ENCODE measurements around the gene FN1. TPM values are rescaled to one million over a fixed set of nuclear protein-coding genes. Genes with fewer than 3 reads are reported as not detected.

Gene FN1
- total and polyA plus RNA-seq, 4 donors: 339 to 1,753 (median 934) TPM

DNA sequence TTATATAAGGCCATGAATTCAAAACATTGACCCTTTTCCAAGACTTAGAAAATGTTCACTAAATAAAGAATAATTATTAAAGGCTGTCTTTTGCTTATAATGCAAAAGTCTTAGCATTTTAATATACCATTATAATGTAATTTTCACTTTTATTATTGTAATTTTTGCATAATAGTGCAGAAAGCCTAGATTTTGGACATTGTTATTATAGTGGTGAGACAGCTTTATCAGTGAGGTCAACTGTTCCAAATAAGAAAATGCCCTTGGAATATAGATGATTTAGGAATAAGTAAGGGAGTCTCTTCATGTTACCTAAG is 67.4 kb downstream of the FN1 start:
- H3K27ac ChIP-seq (ENCODE audit: low read depth in 1 of 2, low read length in 1 of 2): no peak overlapping the region
- no peaks in the 10 kb centered on the region for H3K27me3 ChIP-seq (ENCODE audit: control insufficient read depth in 3 of 3, insufficient read depth in 3 of 3, low read length in 2 of 3)
- TF ChIP-seq, protein P1, sequence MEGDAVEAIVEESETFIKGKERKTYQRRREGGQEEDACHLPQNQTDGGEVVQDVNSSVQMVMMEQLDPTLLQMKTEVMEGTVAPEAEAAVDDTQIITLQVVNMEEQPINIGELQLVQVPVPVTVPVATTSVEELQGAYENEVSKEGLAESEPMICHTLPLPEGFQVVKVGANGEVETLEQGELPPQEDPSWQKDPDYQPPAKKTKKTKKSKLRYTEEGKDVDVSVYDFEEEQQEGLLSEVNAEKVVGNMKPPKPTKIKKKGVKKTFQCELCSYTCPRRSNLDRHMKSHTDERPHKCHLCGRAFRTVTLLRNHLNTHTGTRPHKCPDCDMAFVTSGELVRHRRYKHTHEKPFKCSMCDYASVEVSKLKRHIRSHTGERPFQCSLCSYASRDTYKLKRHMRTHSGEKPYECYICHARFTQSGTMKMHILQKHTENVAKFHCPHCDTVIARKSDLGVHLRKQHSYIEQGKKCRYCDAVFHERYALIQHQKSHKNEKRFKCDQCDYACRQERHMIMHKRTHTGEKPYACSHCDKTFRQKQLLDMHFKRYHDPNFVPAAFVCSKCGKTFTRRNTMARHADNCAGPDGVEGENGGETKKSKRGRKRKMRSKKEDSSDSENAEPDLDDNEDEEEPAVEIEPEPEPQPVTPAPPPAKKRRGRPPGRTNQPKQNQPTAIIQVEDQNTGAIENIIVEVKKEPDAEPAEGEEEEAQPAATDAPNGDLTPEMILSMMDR (IDR thresholded peaks at IDR 0.05; ENCODE audit: control extremely low read depth, extremely low read depth): no peak
- H3K4me3 ChIP-seq: no peak overlapping the region
- no peak for ATAC-seq (ENCODE audit: insufficient read depth, low FRiP score)
- H3K36me3 ChIP-seq (ENCODE audit: control insufficient read depth in 4 of 4, insufficient read depth in 4 of 4, low read length in 4 of 4): peaks cover 14 to 74% (median 34%) of the 10 kb centered on the region in 4 donors
- H3K9ac ChIP-seq (ENCODE audit: insufficient read depth in 1 of 2, low read length in 2 of 2): no peak overlapping the region
- peaks cover 0 to 2% (median 0%) of the 10 kb centered on the region in 4 donors for H3K9me3 ChIP-seq (ENCODE audit: control insufficient read depth in 4 of 4, insufficient read depth in 3 of 4, low read length in 3 of 4)
- DNase-seq: no peak
- no peaks in the 10 kb centered on the region for H3K4me1 ChIP-seq (ENCODE audit: control insufficient read depth in 5 of 5, insufficient read depth in 5 of 5, low read length in 5 of 5)

DNA sequence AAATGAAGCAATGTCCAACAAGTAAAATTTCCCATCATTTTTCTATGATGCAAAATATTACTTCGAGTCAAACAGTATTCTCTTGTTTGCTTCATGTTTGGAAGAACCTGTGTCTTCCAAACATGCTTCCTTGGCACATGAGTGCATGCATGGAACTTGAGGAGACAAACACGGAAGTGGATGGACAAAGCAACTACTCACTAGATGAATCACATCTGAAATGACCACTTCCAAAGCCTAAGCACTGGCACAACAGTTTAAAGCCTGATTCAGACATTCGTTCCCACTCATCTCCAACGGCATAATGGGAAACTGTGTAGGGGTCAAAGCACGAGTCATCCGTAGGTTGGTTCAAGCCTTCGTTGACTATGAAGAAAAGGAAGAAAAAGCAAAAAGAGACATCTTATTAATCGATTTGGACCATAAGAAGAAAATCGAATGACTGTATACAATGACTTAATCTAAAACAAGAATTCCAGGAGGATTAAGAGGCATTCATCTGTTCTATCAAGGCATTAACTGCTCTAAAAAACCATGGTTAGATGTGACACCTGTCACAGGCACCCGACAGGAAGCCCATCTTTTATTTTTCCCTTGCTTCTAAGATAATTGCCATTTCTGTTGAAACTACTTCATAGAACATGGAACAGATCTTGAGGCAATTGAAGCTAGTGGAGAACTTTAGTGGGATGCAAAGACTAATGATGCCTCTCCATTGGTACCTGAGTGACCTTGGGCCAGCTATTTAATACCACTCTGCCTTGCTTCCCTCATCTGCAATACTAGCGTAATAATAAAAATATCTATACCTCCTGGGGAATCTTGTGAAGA is 68.0 kb downstream of the FN1 start:
- Histone ChIP-seq H3K9me3 (ENCODE audit: control insufficient read depth in 4 of 4, insufficient read depth in 3 of 4, low read length in 3 of 4) (peaks cover 0 to 2% (median 0%) of the 10 kb centered on the region in 4 donors), H3K36me3 (ENCODE audit: control insufficient read depth in 4 of 4, insufficient read depth in 4 of 4, low read length in 4 of 4) (peaks cover 14 to 79% (median 37%) of the 10 kb centered on the region in 4 donors), H3K4me1 (ENCODE audit: control insufficient read depth in 5 of 5, insufficient read depth in 5 of 5, low read length in 5 of 5) (no peaks in the 10 kb centered on the region), H3K4me3 (no peak overlapping the region), H3K9ac (ENCODE audit: insufficient read depth in 1 of 2, low read length in 2 of 2) (no peak overlapping the region), H3K27ac (ENCODE audit: low read depth in 1 of 2, low read length in 1 of 2) (no peak overlapping the region), H3K27me3 (ENCODE audit: control insufficient read depth in 3 of 3, insufficient read depth in 3 of 3, low read length in 2 of 3) (no peaks in the 10 kb centered on the region)
- ATAC-seq (ENCODE audit: insufficient read depth, low FRiP score): no peak
- 91 to 95% methylated on average over 11 of the region's 11 CpGs for WGBS, 2 donors
- TF ChIP-seq, protein P1 (IDR thresholded peaks at IDR 0.05; ENCODE audit: control extremely low read depth, extremely low read depth): no peak
- no peak for DNase-seq

DNA sequence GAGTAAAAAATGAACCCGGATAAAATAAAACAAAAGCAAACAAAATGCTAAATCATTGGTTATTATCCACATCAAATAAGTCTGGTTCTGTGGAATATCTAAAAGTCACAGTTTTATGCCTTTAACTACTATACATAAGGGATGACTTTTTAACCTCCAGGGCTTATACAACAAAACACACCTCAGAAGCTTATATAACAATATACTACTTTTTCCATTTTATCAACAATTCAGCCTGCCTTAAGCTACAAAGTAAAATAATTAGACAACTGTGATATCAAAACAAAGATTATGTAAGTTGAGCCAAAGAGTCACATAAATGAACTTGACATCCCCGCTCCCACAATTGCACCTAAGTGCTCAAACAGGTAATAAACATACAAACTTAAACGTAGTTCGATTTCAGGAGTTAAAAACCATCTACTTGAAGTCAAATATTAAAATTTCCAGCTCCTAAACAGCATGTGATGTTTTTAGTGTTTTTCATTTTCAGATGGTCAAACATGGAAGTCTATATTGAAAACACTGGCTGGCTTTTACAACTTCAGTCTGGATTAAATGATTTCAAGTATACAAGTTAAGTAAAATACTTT is 69.3 kb downstream of the FN1 start:
- H3K9ac ChIP-seq (ENCODE audit: insufficient read depth in 1 of 2, low read length in 2 of 2): no peak overlapping the region
- H3K9me3 ChIP-seq (ENCODE audit: control insufficient read depth in 4 of 4, insufficient read depth in 3 of 4, low read length in 3 of 4): peaks cover 0 to 2% (median 0%) of the 10 kb centered on the region in 4 donors
- no peak overlapping the region for H3K4me3 ChIP-seq
- H3K4me1 ChIP-seq (ENCODE audit: control insufficient read depth in 5 of 5, insufficient read depth in 5 of 5, low read length in 5 of 5): no peaks in the 10 kb centered on the region
- ATAC-seq (ENCODE audit: insufficient read depth, low FRiP score): no peak
- 94% methylated on average over 4 of the region's 4 CpGs for WGBS, 2 donors
- no peak for DNase-seq
- TF ChIP-seq, protein P1 (IDR thresholded peaks at IDR 0.05; ENCODE audit: control extremely low read depth, extremely low read depth): no peak
- H3K27me3 ChIP-seq (ENCODE audit: control insufficient read depth in 3 of 3, insufficient read depth in 3 of 3, low read length in 2 of 3): no peaks in the 10 kb centered on the region
- H3K27ac ChIP-seq (ENCODE audit: low read depth in 1 of 2, low read length in 1 of 2): no peak overlapping the region
- peaks cover 15 to 83% (median 36%) of the 10 kb centered on the region in 4 donors for H3K36me3 ChIP-seq (ENCODE audit: control insufficient read depth in 4 of 4, insufficient read depth in 4 of 4, low read length in 4 of 4)
